GM12801 (cell line): ENCODE measurements around the gene ASIC2.

Experiments
- TF ChIP-seq, protein P1 (sequence below): IDR thresholded peaks from one replicate; pipeline ENCODE4 v1.5.1; 2011; ENCODE audit warnings: control low read depth; ENCODE audit not compliant: insufficient read length; ENCODE audit errors: extremely low read depth

The ASIC2 gene

DNA sequence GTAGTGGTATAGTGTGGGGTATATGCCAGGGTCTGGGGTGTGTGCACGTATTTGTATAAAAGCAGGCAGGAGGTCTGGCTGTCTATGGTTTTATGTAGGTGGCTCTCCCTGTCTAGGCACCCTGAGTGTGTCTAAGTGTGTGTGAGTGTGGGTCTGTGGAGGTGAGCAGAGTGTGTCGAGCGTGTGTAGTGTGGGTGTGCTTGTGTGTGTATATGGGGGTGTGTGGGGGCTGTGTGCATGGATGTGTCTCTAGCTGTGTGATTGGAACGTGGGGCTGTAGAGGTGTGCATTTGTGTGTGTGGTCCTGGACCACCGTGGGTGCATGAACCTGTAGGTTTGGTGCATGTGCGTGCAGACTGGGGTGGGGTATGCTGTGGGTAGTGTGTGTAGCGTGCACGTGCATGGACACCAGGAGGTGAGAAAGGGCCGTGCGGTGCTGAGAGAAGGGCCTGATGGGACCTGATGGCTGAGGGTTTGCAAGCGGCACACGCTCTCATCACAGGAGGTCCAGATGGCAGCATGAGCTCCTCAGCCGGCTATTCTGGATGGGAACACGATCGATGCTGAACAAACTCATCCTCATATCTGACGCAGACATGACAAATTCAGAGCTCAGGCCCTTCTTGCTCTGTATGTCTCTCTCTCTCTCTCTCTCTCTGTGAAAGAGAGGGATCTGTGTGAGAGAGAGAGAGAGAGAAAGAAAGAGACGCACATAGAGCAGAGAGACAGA, 273.8 kb downstream of the ASIC2 start:
- TF ChIP-seq, protein P1, sequence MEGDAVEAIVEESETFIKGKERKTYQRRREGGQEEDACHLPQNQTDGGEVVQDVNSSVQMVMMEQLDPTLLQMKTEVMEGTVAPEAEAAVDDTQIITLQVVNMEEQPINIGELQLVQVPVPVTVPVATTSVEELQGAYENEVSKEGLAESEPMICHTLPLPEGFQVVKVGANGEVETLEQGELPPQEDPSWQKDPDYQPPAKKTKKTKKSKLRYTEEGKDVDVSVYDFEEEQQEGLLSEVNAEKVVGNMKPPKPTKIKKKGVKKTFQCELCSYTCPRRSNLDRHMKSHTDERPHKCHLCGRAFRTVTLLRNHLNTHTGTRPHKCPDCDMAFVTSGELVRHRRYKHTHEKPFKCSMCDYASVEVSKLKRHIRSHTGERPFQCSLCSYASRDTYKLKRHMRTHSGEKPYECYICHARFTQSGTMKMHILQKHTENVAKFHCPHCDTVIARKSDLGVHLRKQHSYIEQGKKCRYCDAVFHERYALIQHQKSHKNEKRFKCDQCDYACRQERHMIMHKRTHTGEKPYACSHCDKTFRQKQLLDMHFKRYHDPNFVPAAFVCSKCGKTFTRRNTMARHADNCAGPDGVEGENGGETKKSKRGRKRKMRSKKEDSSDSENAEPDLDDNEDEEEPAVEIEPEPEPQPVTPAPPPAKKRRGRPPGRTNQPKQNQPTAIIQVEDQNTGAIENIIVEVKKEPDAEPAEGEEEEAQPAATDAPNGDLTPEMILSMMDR: no peak

DNA sequence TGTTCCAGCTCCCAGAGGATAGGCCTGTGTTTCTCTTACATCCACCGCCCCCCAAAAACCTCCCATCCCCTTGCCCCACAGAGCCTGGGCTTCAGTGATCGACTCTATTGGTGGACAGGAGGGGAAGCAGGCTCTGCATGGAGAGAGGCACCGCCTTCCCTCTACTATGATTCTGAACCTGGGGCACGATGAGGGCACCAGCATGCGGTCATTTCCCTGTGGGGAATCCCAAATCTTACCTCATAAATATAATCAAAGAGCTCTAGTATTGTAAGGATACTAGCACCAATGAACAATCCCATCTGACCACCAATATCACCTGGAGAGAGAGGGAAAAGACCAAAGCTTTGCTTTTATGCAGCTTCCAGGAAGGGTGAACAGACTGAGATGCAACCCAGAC, 275.7 kb downstream of the ASIC2 start:
- TF ChIP-seq, protein P1: no peak

DNA sequence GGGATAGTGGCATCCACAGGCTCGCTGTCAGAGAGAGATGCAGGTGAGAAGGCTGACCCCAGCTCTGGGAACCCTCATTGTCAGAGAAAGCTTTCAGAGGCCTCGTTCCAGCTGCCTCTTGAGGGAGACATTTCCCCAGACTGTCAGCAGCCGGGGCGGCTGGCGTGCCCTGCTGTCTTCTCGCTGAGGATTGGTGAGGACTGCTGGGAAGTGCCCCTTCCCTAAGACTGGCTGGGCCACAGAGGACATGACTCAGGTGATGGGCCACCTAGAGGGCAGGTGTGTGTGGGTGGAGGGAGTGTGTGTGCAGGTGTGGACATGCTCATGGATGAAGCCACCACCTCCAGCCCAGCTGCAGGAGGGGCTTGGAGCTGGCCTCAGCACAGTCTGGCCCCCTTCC, 276.2 kb downstream of the ASIC2 start:
- TF ChIP-seq, protein P1: no peak

DNA sequence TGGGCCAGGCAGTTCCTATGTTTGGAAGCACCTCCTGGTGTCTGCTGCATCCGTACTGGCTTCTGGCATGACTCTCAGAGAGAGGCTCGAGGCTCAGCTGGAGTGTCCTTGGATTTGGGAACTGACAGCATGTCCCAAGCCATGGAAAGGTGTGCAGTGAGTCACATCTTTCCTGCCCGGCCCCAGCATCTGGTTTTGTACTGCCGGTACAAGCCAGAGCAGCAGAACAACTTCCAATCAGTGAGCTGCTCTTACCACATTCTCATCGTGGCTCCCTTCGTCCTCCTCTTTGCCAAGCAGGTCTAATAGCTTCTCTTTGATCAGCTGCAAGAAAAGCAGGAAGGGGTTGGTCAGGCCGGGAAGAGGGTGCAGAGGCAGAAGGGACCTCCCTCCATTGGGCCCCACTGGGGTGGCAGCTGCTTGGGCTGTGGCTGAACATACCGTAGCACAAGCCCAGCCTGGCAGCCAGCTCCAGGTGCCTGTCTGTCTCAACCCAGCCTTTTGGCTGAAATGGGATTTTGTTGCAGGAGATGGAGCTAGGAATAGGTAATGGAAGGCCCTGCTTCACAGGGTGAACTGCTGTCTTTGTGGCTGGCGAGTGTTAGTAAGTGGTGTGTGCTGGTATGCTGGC, 277.3 kb downstream of the ASIC2 start:
- TF ChIP-seq, protein P1: no peak

DNA sequence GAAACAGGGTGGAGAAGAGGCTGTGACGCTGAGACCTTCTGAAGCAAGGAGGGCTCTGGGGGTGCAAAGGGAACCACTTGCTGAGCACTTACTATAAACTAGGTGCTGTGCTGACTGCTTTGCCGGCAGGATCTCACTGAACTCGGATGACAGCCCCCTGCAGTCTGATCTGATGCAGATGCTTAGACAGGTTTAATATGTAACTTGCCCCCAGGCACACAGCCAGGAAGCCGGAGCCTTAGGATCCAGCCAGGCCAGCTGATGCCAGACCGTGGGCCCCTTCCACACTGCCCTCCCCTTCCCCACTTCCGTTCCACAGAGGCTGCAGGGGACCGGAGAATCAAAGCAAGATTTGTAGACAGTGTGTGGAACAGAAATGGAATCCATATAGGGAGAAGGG, 278.3 kb downstream of the ASIC2 start:
- TF ChIP-seq, protein P1: no peak

DNA sequence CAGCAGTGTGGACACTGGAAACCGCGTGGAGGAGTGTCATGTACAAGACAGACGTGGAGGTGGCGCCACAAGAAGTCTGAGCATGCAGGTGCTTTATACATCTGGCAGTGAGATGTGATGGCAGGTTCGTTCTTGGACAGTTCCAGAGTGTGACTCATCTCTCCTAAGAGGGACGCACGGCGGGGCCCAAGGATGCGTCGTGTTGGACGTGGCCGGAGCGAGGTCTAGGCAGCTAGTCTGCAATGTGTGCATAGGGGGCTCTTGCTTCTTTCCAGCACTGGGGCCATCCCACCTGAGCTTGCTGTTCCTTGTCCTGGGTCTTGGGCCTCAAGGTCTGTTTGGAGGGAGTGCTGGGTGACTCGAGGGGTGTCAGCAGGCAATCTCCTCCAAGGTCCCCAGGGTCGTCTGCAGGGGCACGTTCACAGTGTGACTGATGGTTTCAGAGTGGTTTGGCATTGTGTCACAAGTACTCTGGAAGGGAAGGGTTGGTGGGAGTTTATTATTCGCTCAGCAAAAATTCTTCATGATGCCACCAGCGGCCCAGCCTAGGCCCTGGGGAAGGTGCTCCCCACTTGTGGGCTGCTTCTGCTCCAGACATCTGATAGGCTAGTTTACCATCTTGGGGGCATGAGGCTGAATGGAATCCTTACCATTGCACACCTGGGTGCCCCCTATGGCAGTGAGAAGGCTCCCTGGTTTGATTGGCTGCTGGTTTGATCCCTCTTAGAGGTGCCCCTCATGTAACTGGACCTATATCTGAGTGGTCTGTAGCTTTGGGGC, 279.3 kb downstream of the ASIC2 start:
- TF ChIP-seq, protein P1: no peak

DNA sequence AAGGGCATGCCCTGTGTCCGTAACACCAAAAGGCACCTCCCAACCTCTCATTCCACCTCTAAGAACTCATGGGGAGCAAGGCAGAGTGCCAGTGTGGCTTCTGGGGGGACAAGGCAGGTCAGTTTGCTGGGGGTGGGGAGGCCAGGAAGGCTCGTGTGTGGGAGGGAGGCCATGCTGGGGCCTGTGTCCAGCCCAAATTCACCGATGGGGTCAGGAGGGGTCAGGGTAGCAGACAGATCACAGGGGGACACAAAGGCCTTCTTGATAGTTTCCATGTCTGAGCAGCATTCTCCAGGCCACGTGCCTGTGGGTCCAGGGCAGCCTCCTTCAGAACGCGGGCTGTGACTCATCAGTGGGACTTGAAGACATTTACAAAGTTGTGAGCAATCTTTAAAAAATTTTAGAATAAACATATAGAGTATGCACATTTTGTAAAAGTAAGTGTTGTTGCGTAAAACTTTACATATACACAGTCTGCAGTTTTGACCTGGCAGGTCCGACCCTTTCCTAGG, 280.5 kb downstream of the ASIC2 start:
- TF ChIP-seq, protein P1: no peak
